H1 (cell line): ENCODE measurements around the gene SOX12. TPM values are rescaled to one million over a fixed set of nuclear protein-coding genes. Genes with fewer than 3 reads are reported as not detected.

Experiments
- ATF2 ChIP-seq: IDR thresholded peaks from 2 replicates; pipeline ENCODE4 v1.6.1; 2012; ENCODE audit warnings: low read length, inconsistent platforms
- CTBP2 ChIP-seq: IDR thresholded peaks from 2 replicates; pipeline ENCODE4 v1.7.0; 2011; ENCODE audit warnings: borderline replicate concordance, mild to moderate bottlenecking, moderate library complexity, mixed read lengths, low read length; ENCODE audit not compliant: insufficient read depth, insufficient read length
- CTCF ChIP-seq, 3 experiments: IDR thresholded peaks; 1 replicate in 2 of 3; 2 replicates in 1 of 3; pipeline versions ENCODE4 v1.5.1 to v1.6.1; 2011; ENCODE audit warnings: low read length in 3 of 3, mild to moderate bottlenecking in 3 of 3, inconsistent platforms in 2 of 3, low read depth in 1 of 3, moderate library complexity in 1 of 3; ENCODE audit not compliant: insufficient read depth in 1 of 3; ENCODE audit errors: control extremely low read depth in 1 of 3
- EZH2 ChIP-seq: fragments of 200-600 bp; sonication (generic); IDR thresholded peaks from 2 replicates; pipeline ENCODE4 v1.7.1; 2012; ENCODE audit warnings: low read depth, mild to moderate bottlenecking, moderate library complexity, low read length, inconsistent platforms; ENCODE audit not compliant: severe bottlenecking
- GABPA ChIP-seq: IDR thresholded peaks from 2 replicates; pipeline ENCODE4 v1.6.1; 2011; ENCODE audit warnings: mild to moderate bottlenecking, low read length, moderate library complexity, borderline replicate concordance; ENCODE audit not compliant: insufficient read depth
- HDAC2 ChIP-seq, 2 experiments: fragments of 300-600 bp in 1 of 2; sonication (generic) in 1 of 2; IDR thresholded peaks; 2 replicates each; pipeline ENCODE4 v1.6.1; 2011 to 2012; ENCODE audit warnings: low read depth in 2 of 2, low read length in 2 of 2, mild to moderate bottlenecking in 2 of 2, moderate library complexity in 2 of 2, borderline replicate concordance in 1 of 2, inconsistent platforms in 1 of 2
- JUND ChIP-seq: IDR thresholded peaks from 2 replicates; pipeline ENCODE4 v1.6.1; 2011; ENCODE audit warnings: mild to moderate bottlenecking, improper control_type of control experiment, low read length
- KDM1A ChIP-seq: fragments of 200-600, 300-600 bp; sonication (generic); IDR thresholded peaks from 2 replicates; pipeline ENCODE4 v1.7.1; 2016; ENCODE audit warnings: mild to moderate bottlenecking, low read length, borderline replicate concordance
- NANOG ChIP-seq: IDR thresholded peaks from 2 replicates; pipeline ENCODE4 v1.6.1; 2011; ENCODE audit warnings: low read length, low read depth, mild to moderate bottlenecking, inconsistent platforms; ENCODE audit not compliant: insufficient read depth, poor library complexity, severe bottlenecking
- POLR2A ChIP-seq, 2 experiments: IDR thresholded peaks; 1 replicate in 1 of 2; 2 replicates in 1 of 2; pipeline ENCODE4 v1.6.1; 2011; ENCODE audit warnings: low read depth in 2 of 2, low read length in 2 of 2, mild to moderate bottlenecking in 2 of 2; ENCODE audit errors: control extremely low read depth in 1 of 2
- RFX5 ChIP-seq: IDR thresholded peaks from 2 replicates; pipeline ENCODE4 v1.6.1; 2011; ENCODE audit warnings: low read depth, low read length, improper control_type of control experiment, borderline replicate concordance
- RNF2 ChIP-seq: fragments of 200-900, 300-1000 bp; sonication (generic); IDR thresholded peaks from 2 replicates; pipeline ENCODE4 v1.7.1; 2016; ENCODE audit warnings: borderline replicate concordance, low read depth, mild to moderate bottlenecking, antibody characterized with exemption, low read length; ENCODE audit not compliant: poor library complexity, severe bottlenecking; ENCODE audit errors: missing control alignments
- SP1 ChIP-seq: IDR thresholded peaks from 2 replicates; pipeline ENCODE4 v1.6.1; 2011; ENCODE audit warnings: low read depth, low read length
- TCF12 ChIP-seq: IDR thresholded peaks from 2 replicates; pipeline ENCODE4 v1.6.1; 2011; ENCODE audit warnings: low read depth, mild to moderate bottlenecking, low read length
- TEAD4 ChIP-seq: IDR thresholded peaks from 2 replicates; pipeline ENCODE4 v1.6.1; 2012; ENCODE audit warnings: low read depth, low read length, inconsistent platforms, mixed read lengths
- YY1 ChIP-seq: IDR thresholded peaks from 2 replicates; pipeline ENCODE4 v1.6.1; 2011; ENCODE audit warnings: low read depth, mild to moderate bottlenecking, low read length
- polyA plus RNA-seq, 7 experiments: library from polyadenylated mRNA; depleted of rRNA in 3 of 7; stranded (reverse) in 5 of 7; unstranded in 2 of 7; fragments of >200 nt in 5 of 7; fragments of 200-250 nt in 2 of 7; gene quantifications; 1 replicate in 5 of 7; 2 replicates in 1 of 7; 4 replicates in 1 of 7; pipeline versions ENCODE4 v1.2.1 to v1.2.3, GENCODE V29; 2011 to 2013; ENCODE audit warnings: missing spikeins in 2 of 7, mixed read lengths in 2 of 7
- total RNA-seq: library from RNA; stranded (reverse); fragmentation: NEBNext Ultra II Directional; extraction: Animal tissue kit (Norgen Biotek cat#: 25700); gene quantifications from 2 replicates; pipeline ENCODE4 v1.2.1, GENCODE V29; 2021
- TF ChIP-seq, protein P1 (sequence below): IDR thresholded peaks from 2 replicates; pipeline ENCODE4 v1.6.1; 2012; ENCODE audit warnings: inconsistent platforms

SOX12 gene
- total and polyA plus RNA-seq, 2 of the 8 experiments (the other 6 are each of a cell fraction or from before 2014, with no cell fraction given), result 6.4 to 63.0 TPM

DNA sequence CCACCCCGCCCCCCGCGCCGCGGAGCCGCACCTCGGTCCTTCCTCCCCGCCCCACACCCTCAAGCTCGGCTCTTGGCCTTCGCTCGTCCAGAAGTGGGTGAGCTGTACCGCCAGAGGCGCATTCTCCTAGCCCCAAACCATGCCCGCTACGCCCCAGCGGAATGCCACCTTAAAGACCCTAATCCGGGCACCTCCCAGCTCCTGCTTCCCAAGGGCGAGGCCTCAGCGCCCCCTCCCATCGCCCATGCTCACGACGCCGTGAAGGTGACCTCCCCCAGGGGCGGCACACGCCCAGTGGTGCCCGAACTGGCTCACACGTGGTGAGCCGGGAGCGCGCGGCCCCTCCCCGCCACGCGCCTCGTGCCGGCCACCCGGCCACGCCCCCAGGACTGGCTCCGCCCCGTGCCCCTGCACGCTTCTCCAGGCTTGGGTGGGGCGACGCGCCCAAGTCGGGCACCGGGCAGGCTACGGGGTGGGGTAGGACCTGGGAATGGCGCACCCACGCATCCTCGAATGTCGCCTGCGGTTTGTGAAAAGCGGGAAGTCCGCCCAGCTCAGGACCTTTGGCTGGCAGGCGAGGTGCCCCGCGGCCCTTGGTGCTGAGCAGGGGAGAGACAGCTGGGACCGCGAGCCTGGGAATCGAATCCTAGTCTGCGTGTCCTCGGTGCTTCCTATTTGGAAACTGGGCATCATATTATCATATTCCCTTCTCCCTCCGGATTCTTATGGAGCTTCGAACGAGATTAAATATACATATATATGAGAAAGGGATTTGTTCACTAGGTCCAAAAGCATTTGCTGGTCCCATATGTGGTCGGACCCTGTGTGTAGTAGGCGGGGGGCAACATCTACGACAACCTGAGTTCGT is 941 bp upstream of the SOX12 start (continued):
- TF ChIP-seq YY1, result peak; percentile 55; the same call in 1 of the 2 replicates
- no peak for TF ChIP-seq RNF2
- TF ChIP-seq POLR2A (IDR thresholded peaks at IDR 0.05; ENCODE audit: control extremely low read depth in 1 of 2, low read depth in 2 of 2, low read length in 2 of 2), result peak in 1 of 2 experiments; percentile 56; a peak in 2 of 3 replicates
- TF ChIP-seq CTCF (IDR thresholded peaks at IDR 0.05; ENCODE audit: control extremely low read depth in 1 of 3, insufficient read depth in 1 of 3, low read depth in 1 of 3, low read length in 3 of 3), result peak; percentile 26 to 44 (median 33); a peak in 3 of 4 replicates
- TF ChIP-seq SP1, result peak; percentile 23; the same call in 1 of the 2 replicates
- peak; percentile 39; the same call in 1 of the 2 replicates for TF ChIP-seq TEAD4
- TF ChIP-seq TCF12, result no peak
- no peak for TF ChIP-seq NANOG
- TF ChIP-seq RFX5, result peak; percentile 64; the same call in 1 of the 2 replicates
- TF ChIP-seq, protein P1, sequence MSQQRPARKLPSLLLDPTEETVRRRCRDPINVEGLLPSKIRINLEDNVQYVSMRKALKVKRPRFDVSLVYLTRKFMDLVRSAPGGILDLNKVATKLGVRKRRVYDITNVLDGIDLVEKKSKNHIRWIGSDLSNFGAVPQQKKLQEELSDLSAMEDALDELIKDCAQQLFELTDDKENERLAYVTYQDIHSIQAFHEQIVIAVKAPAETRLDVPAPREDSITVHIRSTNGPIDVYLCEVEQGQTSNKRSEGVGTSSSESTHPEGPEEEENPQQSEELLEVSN, result peak; percentile 86
- TF ChIP-seq JUND, result no peak
- TF ChIP-seq EZH2, result no peak
- peak; percentile 10 to 83; a peak in 1 of 4 replicates for TF ChIP-seq HDAC2 (IDR thresholded peaks at IDR 0.05; ENCODE audit: borderline replicate concordance in 1 of 2, low read depth in 2 of 2, low read length in 2 of 2)
- peak; percentile 66 for TF ChIP-seq CTBP2
- TF ChIP-seq GABPA, result no peak
- no peak for TF ChIP-seq KDM1A
- no peak for TF ChIP-seq ATF2
